ENCODE data around the gene CHD9NB. TPM values are rescaled to one million over a fixed set of nuclear protein-coding genes. Genes with fewer than 3 reads are reported as not detected.

CHD9NB gene
- total RNA-seq, 2 experiments from 2014 or later: 0.17 to 0.19 TPM

Other genes with a start within 250 kb of the CHD9NB start
- 1 to 10 TPM; 9.4 to 9.7 TPM for gene CHD9, start 2.1 kb upstream of the CHD9NB start, total RNA-seq

Measured in activated naive CD4-positive, alpha-beta T cell treated with anti-CD3 and anti-CD28 coated beads for 36 hours (primary cell).